ENCODE data around the gene ALX3.

GRCh38 chr1:110063781-110064180 lies 6.7 kb downstream of the ALX3 start:
- TF ChIP-seq ZNF274 (IDR thresholded peaks at IDR 0.05; ENCODE audit: low read depth, low read length) (no peak), SUZ12 (IDR thresholded peaks at IDR 0.05; ENCODE audit: extremely low read depth, insufficient read depth, insufficient read length) (no peak)

All from NT2/D1 (cell line).